GM23338 (cell line): Measurements from ENCODE around the gene GRIP2.

ENCODE experiments used
- CREB1 ChIP-seq: fragments of 250-450 bp; sonication (Bioruptor Pico); IDR thresholded peaks from 2 replicates; pipeline ENCODE4 v1.5.0; 2020; ENCODE audit warnings: low read depth, mild to moderate bottlenecking, moderate library complexity
- EZH2 ChIP-seq: fragments of 200-600 bp; sonication (generic); IDR thresholded peaks from one replicate; pipeline ENCODE4 v1.8.0; 2017; ENCODE audit warnings: antibody characterized with exemption, mild to moderate bottlenecking, low read depth; ENCODE audit not compliant: unreplicated experiment
- EZH2phosphoT487 ChIP-seq: fragments of 200-600 bp; sonication (generic); IDR thresholded peaks from one replicate; pipeline ENCODE4 v1.8.1; 2018; ENCODE audit warnings: antibody characterized with exemption; ENCODE audit not compliant: unreplicated experiment
- JUNB ChIP-seq: IDR thresholded peaks from one replicate; pipeline ENCODE4 v1.6.1; 2016; ENCODE audit warnings: antibody characterized with exemption; ENCODE audit not compliant: unreplicated experiment
- NANOG ChIP-seq: IDR thresholded peaks from 2 replicates; pipeline ENCODE4 v1.6.1; 2016; ENCODE audit warnings: antibody characterized with exemption, borderline replicate concordance
- POLR2AphosphoS5 ChIP-seq: IDR thresholded peaks from 2 replicates; pipeline ENCODE4 v1.6.1; 2016; ENCODE audit warnings: antibody characterized with exemption, low read depth
- REST ChIP-seq: IDR thresholded peaks from one replicate; pipeline ENCODE4 v1.6.1; 2018; ENCODE audit warnings: antibody characterized with exemption; ENCODE audit not compliant: unreplicated experiment
- STAT1 ChIP-seq: IDR thresholded peaks from one replicate; pipeline ENCODE4 v1.6.1; 2016; ENCODE audit warnings: antibody characterized with exemption; ENCODE audit not compliant: unreplicated experiment
- ZNF114 ChIP-seq: fragments of 250-450 bp; sonication (Bioruptor Pico); IDR thresholded peaks from 2 replicates; pipeline ENCODE4 v1.5.0; 2020; ENCODE audit warnings: mild to moderate bottlenecking, moderate library complexity
- ZNF331 ChIP-seq: fragments of 250-450 bp; sonication (Bioruptor Pico); IDR thresholded peaks from 2 replicates; pipeline ENCODE4 v1.5.0; 2020; ENCODE audit warnings: low read depth, mild to moderate bottlenecking, moderate library complexity
- ZNF462 ChIP-seq: fragments of 250-450 bp; sonication (Bioruptor Pico); IDR thresholded peaks from 2 replicates; pipeline ENCODE4 v1.5.0; 2020; ENCODE audit warnings: mild to moderate bottlenecking, moderate library complexity
- TF ChIP-seq, protein P1 (sequence below), 2 experiments: fragments of 200-600 bp in 1 of 2; sonication (generic) in 1 of 2; conservative IDR thresholded peaks; 2 replicates each; pipeline versions ENCODE4 v1.5.1 to v1.6.1; 2016 to 2017; ENCODE audit warnings: antibody characterized with exemption in 2 of 2, low read depth in 2 of 2, mild to moderate bottlenecking in 2 of 2, moderate library complexity in 1 of 2
- TF ChIP-seq, protein P2 (sequence below): IDR thresholded peaks from 2 replicates; pipeline ENCODE4 v1.6.1; 2016; ENCODE audit warnings: antibody characterized with exemption

GRCh38 chr3:14537590-14538450 is 2.3 kb downstream of the GRIP2 start:
- TF ChIP-seq, protein P1, sequence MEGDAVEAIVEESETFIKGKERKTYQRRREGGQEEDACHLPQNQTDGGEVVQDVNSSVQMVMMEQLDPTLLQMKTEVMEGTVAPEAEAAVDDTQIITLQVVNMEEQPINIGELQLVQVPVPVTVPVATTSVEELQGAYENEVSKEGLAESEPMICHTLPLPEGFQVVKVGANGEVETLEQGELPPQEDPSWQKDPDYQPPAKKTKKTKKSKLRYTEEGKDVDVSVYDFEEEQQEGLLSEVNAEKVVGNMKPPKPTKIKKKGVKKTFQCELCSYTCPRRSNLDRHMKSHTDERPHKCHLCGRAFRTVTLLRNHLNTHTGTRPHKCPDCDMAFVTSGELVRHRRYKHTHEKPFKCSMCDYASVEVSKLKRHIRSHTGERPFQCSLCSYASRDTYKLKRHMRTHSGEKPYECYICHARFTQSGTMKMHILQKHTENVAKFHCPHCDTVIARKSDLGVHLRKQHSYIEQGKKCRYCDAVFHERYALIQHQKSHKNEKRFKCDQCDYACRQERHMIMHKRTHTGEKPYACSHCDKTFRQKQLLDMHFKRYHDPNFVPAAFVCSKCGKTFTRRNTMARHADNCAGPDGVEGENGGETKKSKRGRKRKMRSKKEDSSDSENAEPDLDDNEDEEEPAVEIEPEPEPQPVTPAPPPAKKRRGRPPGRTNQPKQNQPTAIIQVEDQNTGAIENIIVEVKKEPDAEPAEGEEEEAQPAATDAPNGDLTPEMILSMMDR (conservative IDR thresholded peaks at IDR 0.05; ENCODE audit: low read depth in 2 of 2), result no peak
- TF ChIP-seq REST, result no peak
- TF ChIP-seq EZH2, result no peak
- no peak for TF ChIP-seq EZH2phosphoT487
- TF ChIP-seq, protein P2, sequence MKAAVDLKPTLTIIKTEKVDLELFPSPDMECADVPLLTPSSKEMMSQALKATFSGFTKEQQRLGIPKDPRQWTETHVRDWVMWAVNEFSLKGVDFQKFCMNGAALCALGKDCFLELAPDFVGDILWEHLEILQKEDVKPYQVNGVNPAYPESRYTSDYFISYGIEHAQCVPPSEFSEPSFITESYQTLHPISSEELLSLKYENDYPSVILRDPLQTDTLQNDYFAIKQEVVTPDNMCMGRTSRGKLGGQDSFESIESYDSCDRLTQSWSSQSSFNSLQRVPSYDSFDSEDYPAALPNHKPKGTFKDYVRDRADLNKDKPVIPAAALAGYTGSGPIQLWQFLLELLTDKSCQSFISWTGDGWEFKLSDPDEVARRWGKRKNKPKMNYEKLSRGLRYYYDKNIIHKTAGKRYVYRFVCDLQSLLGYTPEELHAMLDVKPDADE, result no peak
- TF ChIP-seq JUNB, result no peak
- TF ChIP-seq POLR2AphosphoS5, result no peak
- TF ChIP-seq STAT1, result no peak
- TF ChIP-seq ZNF331 (CRISPR knock-in tag), result no peak
- TF ChIP-seq ZNF114 (CRISPR knock-in tag), result no peak
- no peak for TF ChIP-seq CREB1 (CRISPR knock-in tag)
- TF ChIP-seq NANOG, result no peak
- TF ChIP-seq ZNF462, result no peak
